Stimulated activated CD4-positive, alpha-beta T cell treated with anti-CD3 and anti-CD28 coated beads, TNF-alpha, amount 100 ng/mL, for 1 hour (primary cell): ENCODE results near the gene YPEL1.
"Not testable (repeated sequence)": the region's sequence is repeated elsewhere in the genome, so short reads cannot be mapped to it uniquely, and the experiment has no call there.

Experiments used
- DNase-seq, 3 donors: peaks; one replicate each; pipeline ENCODE4 v3.0.0-alpha.2; 2020; ENCODE audit warnings: low read depth in 3 of 3, low spot score in 1 of 3

Gene YPEL1

DNA sequence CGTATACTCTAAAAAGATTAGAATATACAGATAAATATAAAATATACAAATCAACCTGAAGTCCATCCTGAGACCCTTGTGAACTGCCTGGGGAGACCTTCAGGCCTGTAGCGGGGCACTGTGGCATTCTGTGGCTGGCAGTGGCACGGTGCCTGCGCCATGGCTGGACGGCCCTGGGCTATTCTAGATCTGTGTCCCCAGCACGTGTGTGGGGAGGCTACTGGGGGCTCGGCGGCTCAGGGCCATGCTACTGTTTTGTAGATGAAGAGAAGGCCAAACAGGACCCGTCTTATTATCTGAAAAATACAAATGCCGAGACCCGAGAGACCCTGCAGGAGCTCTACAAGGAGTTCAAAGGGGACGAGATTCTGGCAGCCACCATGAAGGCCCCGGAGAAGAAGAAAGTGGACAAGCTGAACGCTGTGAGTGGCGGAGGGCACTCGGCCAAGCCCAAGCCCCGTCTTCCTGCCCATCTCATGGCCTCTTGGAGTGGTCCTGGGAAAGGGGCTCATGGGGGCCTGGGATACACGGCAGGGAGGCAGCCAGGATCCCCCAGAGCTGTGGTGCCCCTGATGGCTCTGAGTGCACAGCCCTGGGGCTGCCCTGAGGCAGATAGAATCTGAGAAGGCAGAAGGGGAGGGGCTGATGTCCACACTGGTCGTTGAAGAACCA, 51.0 kb downstream of the YPEL1 start:
- DNase-seq = no peak

DNA sequence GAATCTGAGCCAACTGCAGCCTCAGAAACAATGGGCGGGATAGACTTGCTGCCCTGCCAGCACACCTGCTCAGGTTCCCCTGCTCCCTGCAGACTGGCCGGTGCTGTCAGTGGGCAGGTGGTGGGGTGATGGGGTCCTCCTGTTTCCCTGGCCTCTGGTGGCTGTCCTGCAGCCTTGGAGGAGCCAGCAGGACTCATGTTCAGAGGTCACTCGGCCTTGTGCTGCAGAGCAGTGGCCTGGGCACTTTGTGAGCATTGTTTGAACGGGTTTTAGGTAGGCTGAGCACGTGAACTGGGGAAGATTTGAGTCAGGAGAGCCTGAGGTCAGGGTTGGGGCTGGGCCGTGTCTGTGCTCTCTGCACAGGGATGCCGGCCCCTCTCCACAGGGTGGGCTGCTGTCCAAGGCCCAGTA, 52.2 kb downstream of the YPEL1 start:
- no peak for DNase-seq

DNA sequence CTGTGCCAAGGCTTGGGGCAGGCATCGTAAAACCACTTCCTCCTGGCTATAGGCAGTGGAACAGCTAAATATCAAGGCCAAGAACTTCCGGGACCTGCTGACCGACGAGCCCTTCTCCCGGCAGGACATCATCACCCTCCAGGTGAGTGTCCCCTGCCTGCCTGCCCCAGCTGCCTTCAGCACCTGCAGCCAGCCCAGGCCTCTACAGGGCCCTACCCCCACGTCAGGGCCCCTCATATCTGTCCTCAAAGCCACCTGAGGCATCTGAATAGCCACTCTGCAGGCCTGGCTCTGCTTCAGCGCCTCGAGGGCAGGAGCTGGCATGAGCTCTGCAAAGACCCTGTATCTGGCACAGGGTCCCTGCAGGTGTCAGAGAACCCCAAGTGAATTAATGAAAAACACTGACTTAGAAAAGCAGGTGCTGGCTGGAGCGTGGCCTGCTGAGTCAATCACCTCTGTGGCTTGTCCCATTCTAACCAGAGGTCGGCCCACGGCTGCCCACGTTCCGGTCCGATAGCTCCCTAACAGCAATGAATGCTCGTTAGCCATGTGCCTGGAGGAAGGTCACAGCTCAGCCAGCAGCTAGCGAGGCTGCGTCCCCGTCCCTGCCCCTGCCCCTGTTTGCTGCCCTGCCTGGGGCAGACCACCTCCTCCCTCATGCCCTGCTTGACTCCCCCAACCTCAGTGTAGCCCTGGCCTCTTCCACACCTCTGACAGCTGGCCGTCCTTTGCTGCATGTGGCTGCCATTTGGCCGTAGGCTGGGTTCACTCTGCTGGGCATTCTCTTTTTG, 53.0 kb downstream of the YPEL1 start:
- DNase-seq = no peak

- no peak for DNase-seq
Measured at GRCh38 chr22:21681566-21682370, 53.8 kb downstream of the YPEL1 start.

DNA sequence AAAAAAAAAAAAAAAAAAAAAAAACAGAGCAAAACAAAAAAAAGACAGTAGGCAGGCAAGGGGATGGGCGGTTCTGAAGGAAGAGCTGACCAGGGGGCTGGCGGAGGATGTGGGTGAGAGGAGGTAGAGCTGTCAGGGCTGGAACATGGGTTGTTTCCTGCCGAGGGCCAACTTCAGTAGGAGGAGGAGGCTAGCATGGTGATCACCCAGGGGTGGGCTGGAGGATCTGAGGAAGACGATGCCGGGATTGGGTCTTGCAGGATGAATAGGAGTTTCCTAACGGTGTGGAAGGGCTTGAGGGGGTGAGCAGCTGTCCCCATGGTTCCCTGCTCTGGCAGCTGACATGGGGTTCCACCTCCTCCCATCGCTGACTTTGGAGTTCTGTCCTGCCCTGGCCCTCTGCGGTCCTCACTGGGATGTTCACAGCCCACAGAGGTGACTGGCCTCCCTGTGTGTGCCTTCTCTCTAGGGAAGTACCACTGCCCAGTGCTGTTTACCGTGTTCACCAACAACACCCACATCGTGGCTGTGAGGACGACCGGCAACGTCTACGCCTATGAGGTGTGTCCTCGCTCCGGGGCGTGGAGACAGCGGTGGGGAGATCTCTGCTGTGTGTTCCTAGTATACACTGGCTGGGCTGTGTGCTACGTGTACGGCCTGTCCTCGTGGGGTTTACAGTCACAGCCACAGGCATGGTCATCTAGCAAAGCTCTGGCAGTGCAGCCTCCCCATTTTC, 54.6 kb downstream of the YPEL1 start:
- DNase-seq = no peak

DNA sequence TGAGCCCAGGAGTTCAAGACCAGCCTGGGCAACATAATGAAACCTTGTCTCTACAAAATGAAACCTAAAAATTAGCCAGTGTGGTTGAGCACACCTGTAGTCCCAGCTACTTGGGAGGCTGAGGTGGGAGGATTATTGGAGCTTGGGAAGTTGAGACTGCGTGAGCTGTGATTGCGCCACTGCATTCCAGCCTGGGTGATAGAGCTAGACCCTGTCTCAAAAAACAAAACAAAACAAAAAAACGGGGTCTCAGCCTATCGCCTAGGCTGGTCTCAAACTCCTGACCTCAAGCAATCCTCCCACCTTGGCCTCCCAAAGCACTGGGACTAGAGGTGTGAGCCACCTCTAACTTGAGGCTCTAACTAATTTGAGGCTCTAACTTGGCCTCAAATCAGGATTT, 56.2 kb downstream of the YPEL1 start:
- DNase-seq = no peak

DNA sequence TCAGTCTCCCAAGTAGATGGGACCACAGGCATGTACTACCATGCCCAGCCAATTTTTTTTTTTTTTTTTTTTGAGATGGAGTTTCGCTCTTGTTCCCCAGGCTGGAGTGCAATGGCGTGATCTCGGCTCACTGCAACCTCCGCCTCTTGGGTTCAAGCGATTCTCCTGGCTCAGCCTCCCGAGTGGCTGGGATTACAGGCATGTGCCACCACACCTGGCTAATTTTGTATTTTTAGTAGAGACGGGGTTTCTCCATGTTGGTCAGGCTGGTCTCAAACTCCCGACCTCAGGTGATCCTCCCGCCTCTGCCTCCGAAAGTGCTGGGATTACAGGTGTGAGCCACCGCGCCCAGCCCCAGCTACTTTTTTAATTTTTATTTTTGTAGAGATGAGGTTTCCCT, 56.8 kb downstream of the YPEL1 start:
- DNase-seq = not testable (repeated sequence)

DNA sequence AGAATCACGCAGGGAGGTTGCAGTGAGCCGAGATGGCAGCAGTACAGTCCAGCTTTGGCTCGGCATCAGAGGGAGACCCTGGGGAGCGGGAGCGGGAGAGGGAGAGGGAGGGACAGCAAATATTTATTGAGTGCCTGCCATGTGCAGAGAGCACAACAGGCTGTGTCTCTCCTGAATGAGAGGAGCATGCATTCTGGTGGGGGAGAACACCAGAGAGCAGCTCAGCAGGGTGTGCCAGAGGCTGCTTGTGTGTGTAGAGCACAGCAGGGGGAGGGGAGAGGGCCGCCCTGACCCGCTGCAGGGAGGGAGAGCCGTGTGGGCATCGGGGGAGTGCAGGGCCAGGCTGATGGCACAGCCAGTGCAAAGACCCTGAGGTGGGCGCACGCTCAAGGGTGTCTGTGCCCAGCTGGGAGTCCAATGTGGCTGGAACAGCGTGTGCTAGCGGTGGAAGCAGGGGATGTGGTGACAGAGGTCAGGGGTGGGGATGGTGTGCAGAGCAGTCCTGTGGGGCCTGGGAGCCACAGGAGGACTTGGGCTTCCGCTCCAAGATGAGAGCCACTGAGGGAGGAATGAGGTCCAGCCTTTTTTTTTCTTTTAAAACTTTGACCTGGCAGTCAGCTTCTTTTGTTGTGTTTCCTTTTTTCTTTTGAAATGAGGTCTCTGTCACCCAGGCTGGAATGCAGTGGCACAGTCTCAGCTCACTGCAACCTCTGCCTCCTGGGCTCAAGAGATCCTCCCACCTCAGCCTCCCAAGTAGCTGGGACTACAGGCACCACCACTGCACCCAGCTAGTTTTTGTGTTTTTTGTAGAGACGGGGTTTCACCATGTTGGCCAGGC, 57.8 kb downstream of the YPEL1 start:
- no peak for DNase-seq

GRCh38 chr22:21674638-21675245, 60.9 kb downstream of the YPEL1 start:
- DNase-seq = no peak

DNA sequence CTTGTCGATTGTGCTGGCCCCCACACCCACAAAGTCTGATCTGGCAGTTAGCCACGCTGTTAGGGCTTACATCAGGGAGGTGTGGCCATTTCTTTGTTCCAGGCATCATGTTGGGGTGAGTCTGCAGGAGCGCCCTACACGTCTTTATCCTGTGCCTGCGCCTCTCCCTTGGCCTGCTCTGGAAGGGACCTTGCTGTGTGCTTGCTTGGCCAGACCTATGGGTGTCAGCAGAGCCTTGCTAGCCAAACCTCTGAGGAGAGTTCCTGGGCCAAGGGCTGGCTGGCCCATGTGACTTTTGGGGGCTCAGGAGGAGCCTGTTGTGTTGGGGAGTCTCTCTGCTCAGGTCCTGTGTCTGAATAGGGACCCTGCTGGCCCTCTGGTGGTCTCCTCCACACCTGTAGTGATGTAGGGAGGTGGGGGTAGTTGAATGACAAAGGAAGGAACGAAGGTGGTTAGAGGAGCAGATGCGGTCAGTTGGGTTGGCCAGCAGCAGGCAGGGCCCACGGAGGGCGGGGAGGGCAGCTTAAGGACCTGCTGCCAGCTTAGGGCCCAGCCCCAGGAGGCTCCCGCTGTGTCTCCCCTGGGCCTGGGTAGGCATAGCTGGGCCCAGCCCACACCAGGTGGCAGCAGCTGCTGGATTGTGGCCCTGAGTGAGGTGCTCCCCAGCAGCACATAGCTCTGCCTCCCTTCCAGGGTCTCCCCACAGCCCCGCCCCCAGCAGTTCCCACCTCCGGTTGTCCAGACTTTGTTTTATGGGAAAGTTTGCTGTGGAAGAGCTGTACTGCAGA, 61.9 kb downstream of the YPEL1 start:
- no peak for DNase-seq

DNA sequence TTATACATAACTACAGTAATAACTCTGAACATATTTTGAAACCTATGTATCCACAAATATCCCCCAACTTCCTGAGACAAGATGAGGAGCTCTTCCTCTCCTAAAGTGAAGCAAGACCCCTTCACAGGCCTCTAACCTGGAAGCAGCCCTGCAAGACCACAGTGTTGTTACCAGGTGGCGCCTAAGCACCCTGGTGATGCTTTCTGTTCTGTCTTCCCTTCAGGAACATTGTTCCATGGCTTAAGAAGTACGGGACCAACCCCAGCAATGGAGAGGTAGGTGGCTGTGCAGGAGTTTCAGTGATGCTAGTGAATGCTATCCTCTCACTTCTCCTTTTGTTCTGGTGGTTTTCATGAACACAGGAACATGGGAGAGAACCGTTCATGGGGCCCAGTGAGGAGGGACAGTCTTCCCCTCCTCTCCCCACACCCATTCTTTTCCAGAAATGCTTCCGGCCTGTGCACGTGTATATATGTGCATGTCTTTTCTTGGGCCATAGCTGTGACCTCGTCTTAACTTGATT, 63.4 kb downstream of the YPEL1 start:
- DNase-seq = no peak

DNA sequence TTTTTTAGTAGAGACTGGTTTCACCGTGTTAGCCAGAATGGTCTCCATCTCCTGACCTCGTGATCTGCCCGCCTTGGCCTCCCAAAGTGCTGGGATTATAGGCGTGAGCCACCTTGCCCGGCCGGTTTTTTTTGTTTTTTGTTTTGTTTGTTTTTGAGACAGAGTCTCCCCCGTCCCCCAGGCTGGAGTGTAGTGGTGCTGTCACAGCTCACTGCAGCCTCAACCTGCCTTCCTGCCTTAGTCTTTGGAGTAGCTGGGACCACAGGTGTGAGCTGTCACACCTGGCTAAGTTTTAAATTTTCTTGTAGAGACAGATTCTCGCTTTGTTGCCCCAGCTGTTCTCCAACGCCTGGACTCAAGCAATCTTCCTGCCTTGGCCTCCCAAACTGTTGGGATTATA, 66.6 kb downstream of the YPEL1 start:
- no peak for DNase-seq

DNA sequence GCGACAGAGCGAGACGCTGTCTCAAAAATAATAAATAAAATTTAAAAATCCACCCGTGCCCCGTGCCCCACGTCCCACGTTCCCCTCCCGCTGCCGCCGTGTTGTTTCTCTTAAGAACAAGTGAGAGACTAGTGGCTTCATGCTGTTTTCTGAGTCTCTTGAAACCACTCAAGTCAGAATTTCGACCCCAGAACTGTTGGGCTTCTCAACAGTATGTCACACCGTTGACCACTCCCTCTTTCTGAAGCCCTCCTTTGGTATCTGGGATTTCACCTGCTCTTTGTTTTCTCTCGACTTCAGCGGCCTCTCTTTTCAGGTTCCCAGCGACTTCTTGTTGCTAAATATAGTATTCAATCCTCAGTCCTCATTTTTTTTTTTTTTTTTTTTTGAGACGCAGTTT, 68.8 kb downstream of the YPEL1 start:
- DNase-seq = no peak

DNA sequence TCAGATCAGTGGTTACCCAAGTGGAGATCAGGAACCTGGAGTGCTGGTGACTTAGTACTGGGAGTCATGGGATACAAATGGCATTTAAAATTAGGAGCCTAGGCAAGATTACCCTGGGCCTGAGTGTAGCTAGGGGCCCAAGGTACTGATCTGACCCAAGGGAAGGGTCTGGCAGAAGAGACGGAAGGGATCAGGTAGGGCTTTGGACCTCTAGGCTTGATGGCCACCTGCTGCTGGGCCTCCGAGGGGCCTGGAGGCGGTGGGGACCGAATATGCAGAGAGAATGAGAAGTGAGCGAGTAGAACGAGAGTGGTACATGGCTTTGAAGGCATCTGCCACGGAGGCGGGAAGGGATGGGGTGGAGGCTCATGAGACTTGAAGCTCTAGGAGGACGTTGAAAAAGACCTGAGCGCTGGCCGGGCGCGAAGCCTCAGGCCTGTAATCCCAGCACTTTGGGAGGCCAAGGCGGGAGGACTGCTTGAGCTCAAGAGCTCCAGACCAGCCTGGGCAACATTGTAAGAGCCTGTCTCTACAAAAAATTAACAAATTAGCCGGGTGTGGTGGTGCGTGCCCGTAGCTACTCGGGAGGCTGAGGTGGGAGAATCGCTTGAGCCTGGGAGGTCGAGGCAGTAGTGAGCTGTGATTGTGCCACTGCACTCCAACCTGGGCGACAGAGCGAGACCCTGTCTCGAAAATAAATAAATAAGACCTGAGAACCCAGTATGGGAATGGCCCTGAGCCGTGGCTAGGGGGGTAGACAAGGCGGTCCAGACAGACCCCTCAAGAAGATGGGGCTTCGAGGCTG, 70.3 kb downstream of the YPEL1 start:
- no peak for DNase-seq

GRCh38 chr22:21663738-21664137, 71.9 kb downstream of the YPEL1 start:
- no peak for DNase-seq

DNA sequence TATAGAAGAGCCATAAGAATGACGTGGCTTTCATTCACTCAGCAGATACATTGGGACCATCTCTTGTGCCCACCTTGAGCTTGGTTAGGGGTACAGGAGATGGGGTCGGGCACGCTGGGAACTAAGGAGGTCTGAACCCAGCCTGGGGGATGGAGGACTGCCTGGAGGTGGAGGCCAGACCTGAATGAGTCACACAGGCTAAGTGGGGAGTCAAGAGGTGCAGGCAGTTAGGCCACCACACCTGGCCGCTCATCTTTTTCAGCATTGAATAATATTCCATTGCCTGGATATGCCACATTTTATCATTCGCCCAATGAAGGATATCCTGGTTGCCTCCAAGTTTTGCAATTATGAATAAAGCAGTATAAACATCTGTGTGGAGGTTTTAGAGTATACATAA, 73.6 kb downstream of the YPEL1 start:
- no peak for DNase-seq

DNA sequence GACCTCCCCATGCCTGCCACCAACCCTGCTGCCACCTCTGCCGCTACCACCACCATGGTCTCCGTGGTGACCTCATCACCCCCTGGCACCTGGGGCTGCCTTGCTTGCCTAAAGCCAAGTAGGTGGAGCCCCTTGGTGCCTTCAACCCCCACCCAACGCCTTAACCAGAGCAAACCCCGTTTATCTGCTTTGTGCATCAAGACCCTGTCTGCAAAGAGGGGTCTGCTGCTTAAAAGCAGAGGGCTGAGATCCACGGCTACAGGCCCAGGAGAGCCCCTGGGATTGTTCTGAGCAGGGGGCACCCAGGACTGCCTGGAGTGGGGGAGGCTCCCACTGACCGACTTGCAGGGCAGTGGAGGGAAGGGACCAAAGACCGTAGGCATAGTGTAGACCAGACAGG, 74.7 kb downstream of the YPEL1 start:
- no peak for DNase-seq

DNA sequence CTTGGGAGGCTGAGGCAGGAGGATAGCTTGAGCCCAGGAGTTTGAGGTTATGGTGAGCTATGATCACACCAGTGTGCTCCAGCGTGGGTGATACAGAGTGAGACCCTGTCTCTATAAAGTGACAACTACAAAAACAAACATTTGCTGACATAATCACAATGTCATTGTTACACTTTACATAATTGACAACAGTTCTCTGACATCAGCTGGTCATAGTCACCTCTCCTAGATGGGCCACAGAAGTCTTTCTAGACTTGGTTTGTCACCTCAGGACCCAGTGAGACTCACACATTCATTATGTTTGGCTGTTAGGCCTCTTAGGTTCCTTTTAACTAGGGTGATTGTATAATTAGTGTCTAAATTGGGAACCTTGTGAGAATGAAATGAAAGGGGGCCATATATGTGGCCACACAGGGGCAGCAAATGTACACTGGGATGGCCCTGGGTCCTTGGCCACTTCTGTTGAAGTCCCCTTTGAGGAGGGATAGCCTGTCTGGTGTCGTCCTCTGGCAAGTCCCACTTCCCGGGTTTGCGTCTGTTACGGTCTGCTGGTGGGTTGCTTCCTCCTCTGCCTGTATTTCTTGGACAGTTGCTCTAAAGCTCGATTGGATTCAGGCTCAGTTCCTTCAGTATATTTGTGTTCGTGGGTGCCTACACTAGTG, 75.6 kb downstream of the YPEL1 start:
- no peak for DNase-seq
